OCI-LY7 (cell line): Measurements from ENCODE around the gene HSBP1L1.

Experiments used
- EZH2phosphoT487 ChIP-seq: fragments of 200-600 bp; sonication (generic); IDR thresholded peaks from 2 replicates; pipeline ENCODE4 v1.6.1; 2018; ENCODE audit warnings: low read depth, borderline replicate concordance, mild to moderate bottlenecking, mixed run types, antibody characterized with exemption, low read length, moderate library complexity, mixed read lengths
- TF ChIP-seq, protein P1 (sequence below): fragments of 200-600 bp; sonication (generic); conservative IDR thresholded peaks from 2 replicates; pipeline ENCODE4 v1.5.1; 2014; ENCODE audit warnings: mild to moderate bottlenecking, antibody characterized with exemption, low read length, moderate library complexity, mixed read lengths

DNA sequence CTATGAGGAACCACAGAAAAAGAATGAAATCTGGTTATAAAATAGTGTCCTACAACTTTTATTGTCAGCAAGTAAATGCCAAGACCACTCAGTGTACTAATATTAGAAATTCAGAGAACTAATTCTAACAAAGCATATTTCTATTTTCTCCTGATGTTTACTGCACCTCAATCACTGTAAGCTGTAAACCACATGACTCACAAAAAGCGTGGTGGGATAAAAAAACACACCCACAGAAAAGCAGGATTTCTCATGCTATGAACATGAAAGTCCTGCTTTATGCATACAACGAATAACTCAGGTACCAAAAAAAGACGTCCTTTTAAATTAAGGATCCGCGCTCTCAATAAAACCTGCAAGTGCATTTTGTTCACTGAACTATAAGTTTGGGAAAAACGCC is 23.1 kb downstream of the HSBP1L1 start:
- TF ChIP-seq, protein P1, sequence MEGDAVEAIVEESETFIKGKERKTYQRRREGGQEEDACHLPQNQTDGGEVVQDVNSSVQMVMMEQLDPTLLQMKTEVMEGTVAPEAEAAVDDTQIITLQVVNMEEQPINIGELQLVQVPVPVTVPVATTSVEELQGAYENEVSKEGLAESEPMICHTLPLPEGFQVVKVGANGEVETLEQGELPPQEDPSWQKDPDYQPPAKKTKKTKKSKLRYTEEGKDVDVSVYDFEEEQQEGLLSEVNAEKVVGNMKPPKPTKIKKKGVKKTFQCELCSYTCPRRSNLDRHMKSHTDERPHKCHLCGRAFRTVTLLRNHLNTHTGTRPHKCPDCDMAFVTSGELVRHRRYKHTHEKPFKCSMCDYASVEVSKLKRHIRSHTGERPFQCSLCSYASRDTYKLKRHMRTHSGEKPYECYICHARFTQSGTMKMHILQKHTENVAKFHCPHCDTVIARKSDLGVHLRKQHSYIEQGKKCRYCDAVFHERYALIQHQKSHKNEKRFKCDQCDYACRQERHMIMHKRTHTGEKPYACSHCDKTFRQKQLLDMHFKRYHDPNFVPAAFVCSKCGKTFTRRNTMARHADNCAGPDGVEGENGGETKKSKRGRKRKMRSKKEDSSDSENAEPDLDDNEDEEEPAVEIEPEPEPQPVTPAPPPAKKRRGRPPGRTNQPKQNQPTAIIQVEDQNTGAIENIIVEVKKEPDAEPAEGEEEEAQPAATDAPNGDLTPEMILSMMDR, result no peak
- no peak for TF ChIP-seq EZH2phosphoT487
